ENCODE measurements around the gene FBLIM1.

FBLIM1 gene

DNA sequence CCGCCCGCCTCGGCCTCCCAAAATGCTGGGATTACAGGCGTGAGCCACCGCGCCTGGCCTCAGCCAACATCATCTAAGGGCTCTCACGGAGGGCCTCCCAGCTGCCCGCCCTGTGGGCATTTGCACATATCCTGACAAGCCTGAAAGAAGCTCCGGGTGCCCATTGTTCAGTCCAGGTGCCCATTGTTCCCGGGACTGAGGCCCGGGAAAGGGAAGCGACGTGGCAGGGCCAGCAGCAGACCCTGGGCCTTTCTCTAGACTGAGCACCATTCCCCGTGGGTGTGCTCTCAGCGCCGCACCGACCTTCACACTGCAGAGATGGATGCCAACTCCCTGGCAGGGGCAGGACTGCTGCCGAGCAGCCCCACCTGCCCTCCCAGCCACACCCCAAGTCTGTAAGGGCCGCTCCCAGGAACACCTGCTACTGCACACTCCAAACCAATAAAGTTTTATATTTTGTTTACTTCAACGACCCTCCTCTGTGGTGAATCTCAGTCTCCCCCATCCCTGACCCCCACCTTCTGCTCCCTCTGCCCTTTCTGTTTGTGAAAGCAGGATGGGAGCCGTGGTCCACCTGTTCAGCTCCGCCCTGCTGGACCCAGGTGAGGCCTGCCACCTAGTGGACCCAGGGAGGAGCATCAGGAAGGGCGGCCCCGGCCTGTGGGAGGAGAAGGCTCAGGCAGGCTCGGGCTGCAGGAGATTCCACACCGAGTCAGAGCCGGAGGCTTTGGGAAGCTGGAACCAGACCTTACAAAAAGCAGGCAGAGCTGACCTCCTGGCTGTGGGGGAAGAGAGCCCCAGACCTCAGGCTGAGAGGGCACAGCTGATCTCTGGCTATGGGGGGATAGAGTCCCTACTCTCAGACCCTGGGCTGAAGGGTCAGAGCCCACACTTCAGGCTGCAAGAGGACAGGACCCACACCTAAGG is 17.4 kb upstream of the FBLIM1 start:
- peak; percentile 69 for DNase-seq
- in situ Hi-C loops (cut with HindIII; ENCODE audit: low pct_ligation_motif_present, low pct_unique_long_range_greater_than_20kb, low sequenced_read_pairs), result no loop called here

DNA sequence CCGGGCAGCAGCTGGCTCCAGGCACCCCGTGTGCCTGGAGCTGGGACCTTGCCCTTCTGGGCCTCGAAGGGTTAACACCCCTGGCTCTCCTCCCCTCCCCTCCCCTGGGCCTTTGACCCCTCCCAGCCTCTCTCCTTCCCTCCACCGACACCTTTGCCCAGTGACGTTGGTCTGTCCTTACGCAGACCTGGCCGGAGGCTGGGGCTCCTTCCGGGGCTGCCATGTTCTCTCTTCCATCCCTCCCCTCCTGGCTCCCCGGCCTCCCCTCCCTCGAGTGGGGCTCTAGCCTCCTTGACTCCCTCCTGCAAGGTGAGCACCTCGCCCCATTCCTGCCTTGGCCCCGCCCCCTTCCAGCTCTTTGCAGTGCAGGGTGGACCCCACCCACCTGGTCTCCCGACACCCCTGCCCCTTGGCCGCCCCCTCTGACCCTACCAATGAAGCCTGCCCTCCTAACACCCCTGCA is 16.2 kb upstream of the FBLIM1 start, which contains the start of gene TMEM82:
TMEM82 (plus strand) TSS at position 161 of the 463 bp plus-strand sequence; CDS start at position 222, 61 bp downstream.
- no peak for DNase-seq
- in situ Hi-C loops (cut with HindIII; ENCODE audit: low pct_ligation_motif_present, low pct_unique_long_range_greater_than_20kb, low sequenced_read_pairs), result no loop called here

DNA sequence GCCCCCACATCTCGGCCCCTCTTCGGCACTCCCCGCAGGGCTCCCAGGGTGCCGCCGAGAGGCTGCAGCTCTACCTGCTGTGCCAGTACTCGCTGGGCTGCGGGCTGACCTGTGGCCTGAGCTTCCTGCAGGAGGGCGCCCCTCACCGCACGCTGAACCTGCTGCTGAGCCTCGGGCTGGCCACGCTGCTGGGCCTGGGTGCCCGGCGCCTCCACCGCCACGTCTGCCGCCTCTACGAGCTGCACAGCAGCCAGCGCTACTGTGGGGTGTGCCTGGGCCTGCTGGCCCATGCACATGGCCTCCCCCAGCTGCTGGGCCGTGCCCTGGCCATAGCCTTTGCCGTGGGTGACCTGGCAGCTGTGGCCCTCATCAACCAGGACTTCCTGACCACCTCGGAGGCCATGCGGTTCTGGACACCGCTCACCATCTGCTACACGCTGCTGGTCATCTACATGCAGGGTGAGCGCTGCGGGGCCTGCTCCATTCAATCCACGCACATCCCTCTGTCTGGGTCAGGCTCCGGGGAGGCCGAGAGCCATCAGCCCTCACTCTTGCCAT is 14.4 kb upstream of the FBLIM1 start:
- DNase-seq, result no peak
- in situ Hi-C loops (cut with HindIII; ENCODE audit: low pct_ligation_motif_present, low pct_unique_long_range_greater_than_20kb, low sequenced_read_pairs), result no loop called here

DNA sequence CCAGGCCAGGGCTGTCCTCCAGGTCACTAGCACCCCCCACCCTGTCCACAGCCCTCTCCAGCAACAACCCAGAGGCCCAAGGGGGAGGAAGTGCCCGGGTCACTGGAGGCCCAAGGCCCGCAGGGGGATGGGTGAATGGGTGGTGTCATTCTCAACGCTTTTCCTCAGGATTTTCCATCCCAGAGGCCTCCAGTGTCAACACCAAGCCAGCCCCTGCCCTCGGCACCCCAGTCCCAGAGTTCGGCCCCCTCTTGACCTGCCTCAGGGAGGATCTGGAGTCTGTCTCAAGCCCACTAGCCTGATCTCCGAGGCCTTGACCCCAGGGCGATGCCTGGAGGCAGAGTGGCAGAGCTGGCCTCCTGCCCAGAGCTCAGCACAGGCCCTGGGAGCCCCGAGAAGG is 11.2 kb upstream of the FBLIM1 start:
- in situ Hi-C loops (cut with HindIII; ENCODE audit: low pct_ligation_motif_present, low pct_unique_long_range_greater_than_20kb, low sequenced_read_pairs), result no loop called here

DNA sequence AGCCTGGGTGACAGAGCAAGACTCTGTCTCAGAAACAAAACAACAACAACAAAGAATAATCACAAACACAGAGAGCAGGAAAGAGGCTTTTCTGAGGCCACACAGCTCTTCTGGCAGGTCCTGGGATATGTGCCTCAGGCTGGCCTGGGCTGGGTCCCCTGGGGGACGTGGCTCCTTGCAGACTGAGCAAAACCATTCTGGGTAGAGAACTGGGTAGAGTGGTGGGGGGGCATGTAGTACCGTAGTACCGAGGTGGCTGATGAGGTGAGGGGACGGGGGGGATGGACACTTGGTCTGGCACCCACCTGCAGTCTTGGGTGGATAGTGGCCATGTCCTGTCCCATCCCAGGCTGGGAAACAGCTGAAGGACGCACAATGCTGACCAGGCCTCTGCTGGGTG is 10.3 kb upstream of the FBLIM1 start:
- in situ Hi-C loops (cut with HindIII; ENCODE audit: low pct_ligation_motif_present, low pct_unique_long_range_greater_than_20kb, low sequenced_read_pairs), result no loop called here
- no peak for DNase-seq

More for the DNA sequence above, 11.2 kb upstream of the FBLIM1 start:
- no peak for DNase-seq

DNA sequence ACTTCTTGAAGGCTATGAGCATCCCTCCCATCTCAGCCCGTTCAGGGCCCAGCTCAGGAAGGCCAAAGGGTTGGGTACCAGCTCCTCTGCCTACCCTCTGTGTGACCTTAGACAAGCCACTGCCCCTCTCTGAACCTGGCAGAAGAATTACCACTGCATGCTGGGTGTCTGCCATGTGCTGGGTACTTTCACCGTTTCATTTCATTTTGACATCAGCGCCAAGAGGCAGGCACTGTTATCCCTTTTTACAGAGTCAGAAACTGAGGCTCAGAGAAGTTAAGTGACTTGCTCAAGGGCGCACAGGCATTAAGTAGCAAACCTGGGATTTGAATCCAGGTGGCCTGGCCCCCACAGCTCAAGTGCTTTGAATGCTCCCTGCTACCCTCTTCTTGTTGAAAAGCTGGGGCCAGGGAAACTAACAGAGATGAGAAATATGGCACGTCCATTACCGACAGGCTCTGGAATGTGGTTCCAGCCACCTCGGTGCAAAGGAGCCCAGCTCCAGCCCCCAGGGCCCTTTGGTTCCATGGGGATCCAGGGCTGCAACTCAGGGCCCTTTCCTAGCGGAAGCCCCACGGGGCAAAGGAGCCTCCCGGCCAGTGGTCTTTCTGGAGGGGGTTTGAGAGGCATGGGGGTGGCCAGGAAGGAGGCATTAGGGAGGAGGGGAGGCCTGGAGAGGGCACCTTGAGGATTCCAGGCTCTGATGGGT is 9.8 kb upstream of the FBLIM1 start:
- DNase-seq, result no peak
- in situ Hi-C loops (cut with HindIII; ENCODE audit: low pct_ligation_motif_present, low pct_unique_long_range_greater_than_20kb, low sequenced_read_pairs), result no loop called here

DNA sequence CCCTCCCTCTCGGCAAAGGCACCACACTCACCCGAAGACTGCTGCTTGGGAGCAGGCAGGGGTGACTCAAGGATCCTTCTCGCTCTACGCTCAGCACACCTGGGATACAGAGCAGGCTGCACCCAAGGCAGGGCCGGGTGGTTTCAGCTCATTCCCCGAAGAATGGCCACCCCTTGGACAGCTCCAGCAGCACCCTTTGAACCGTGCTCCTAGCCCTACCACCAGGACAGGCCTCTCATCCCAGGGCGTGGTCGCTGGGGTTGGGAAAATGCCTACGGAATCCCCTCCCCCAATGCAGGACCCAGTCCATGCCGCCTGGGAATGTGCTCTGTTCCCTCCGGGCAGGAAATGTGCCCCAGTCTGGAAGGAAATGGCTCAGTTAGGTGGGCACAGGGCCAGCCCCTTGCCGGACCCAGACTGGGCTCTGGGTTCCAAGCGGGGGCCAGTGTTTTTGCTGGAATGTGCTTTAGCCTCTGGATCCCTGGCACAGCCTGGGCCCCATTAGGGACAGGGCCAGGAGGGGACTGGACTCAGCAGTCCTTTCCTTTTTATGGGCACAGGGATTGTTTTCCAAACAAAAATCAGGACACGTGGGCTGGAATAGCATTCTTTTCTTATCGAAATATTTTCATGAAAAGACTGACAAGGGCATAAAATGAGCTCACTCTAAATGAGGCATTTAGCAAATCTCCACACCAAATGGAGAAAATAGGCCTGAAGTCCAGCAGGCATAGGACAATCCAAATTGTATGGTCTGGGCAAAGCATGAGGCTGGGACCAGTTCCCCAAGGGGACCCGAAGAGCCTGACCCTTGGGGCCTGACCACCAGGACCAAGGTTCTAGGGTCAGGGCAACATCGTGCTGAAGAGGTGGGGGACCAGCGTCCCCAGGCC is 8.9 kb upstream of the FBLIM1 start:
- in situ Hi-C loops (cut with HindIII; ENCODE audit: low pct_ligation_motif_present, low pct_unique_long_range_greater_than_20kb, low sequenced_read_pairs), result no loop called here
- no peak for DNase-seq

DNA sequence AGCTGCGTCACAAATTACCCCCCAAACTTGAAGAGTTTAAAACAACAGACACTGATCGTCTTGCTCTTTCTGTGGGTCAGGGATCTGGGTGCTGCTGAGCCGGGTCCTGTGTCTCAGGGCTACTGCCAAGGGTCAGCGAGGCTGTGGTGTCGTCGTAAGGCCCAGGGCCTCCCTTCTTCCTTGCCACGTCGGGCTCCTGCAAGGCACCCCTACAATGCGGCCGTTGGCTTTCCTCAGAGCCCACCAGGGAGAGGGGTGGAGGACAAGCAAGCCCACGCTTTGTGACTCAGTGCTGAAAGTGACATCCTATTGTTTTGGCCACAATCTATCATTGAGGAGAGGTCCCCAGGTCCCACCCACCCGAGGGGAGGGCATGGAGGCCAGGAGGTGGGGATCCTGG is 7.7 kb upstream of the FBLIM1 start:
- in situ Hi-C loops (cut with HindIII; ENCODE audit: low pct_ligation_motif_present, low pct_unique_long_range_greater_than_20kb, low sequenced_read_pairs), result no loop called here
- no peak for DNase-seq

DNA sequence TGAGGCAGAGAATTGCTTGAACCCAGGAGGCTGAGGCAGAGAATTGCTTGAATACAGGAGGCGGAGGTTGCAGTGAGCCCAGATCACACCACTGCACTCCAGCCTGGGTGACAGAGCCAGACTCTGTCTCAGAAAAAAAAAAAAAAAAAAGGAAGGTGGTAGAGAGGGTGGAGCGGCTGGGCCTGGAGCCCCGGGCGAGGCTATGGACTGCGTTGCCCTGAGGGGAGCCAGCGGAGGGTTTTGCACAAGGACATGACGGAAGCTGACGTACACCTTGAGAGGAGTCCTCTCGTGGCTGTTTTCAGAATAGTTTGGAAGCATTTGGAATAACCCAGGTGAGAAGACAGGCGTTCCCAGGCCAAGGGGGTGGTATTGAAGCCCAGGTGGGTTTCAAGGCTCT is 6.9 kb upstream of the FBLIM1 start:
- no peak for DNase-seq
- in situ Hi-C loops (cut with HindIII; ENCODE audit: low pct_ligation_motif_present, low pct_unique_long_range_greater_than_20kb, low sequenced_read_pairs), result no loop called here

DNA sequence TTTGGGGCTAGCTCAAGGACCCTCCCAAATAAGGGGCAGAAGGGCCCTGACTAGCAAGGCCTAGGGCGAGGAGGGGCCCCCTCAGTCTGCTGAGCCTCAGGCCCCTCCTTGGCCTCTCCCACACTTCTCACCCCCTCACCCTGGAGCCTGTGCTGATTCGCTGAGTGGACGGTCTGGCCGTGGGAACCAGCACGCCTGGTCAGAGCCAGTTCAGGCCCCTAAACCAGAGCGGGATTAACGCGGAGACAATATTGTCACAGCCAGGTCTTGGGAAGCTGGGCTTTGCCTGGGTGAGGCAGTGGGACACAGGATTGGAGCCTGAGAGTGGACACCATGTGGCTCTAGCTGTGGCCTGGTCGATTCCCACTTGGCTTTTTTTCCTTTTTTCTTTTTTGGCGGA is 4.8 kb upstream of the FBLIM1 start:
- in situ Hi-C loops (cut with HindIII; ENCODE audit: low pct_ligation_motif_present, low pct_unique_long_range_greater_than_20kb, low sequenced_read_pairs), result no loop called here

DNA sequence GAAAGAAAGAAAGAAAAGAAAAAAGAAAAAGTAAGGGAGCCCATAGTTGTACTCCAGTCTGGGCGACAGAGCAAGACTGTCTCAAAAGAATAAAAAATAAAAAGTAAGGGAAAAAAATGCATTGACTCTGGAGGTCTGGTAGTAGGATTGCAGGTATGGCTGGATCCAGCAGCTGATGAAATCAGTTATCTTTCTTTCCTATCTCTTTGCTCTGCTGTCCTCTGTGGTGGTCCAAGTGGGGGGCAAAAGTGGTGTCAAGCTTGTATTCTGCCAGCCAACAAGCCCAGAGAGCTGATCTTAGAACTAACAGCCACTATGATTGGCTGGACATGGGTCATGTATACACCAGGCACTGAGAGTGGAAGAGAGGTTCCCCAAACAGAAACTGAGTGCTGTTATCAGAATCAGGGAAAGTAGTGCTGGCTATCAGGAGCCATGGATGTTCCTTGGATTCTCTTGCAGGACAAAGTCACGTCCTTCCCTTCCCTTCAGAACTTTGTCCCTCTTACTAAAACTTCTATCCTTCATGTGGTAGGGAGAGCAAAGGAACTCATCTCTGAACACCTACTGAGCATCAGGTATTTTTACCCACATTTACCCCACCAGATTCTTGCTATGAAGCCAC is 3.5 kb upstream of the FBLIM1 start:
- DNase-seq, result no peak
- in situ Hi-C loops (cut with HindIII; ENCODE audit: low pct_ligation_motif_present, low pct_unique_long_range_greater_than_20kb, low sequenced_read_pairs), result no loop called here

More for the DNA sequence above, 4.8 kb upstream of the FBLIM1 start:
- DNase-seq, result no peak

DNA sequence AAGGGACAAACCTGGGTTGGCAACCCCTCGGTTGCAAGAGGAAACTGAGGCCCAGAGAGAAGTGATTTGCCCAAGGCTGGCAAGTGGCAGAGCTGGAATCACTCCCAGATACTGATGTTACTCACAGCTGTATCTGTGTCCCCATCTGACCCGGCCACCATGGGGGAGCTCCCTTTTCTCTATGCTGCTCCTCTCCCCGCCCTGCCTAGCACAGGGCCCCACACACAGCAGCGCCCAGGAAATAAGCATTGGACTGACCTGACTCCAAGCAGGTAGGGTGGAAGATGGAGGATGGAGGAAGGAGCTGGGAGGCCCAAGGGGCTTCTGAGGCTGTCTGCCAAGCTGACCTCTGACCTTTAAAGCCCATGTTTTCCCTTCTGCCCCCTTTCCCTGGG is 3.0 kb upstream of the FBLIM1 start:
- in situ Hi-C loops (cut with HindIII; ENCODE audit: low pct_ligation_motif_present, low pct_unique_long_range_greater_than_20kb, low sequenced_read_pairs), result no loop called here
- DNase-seq, result no peak

DNA sequence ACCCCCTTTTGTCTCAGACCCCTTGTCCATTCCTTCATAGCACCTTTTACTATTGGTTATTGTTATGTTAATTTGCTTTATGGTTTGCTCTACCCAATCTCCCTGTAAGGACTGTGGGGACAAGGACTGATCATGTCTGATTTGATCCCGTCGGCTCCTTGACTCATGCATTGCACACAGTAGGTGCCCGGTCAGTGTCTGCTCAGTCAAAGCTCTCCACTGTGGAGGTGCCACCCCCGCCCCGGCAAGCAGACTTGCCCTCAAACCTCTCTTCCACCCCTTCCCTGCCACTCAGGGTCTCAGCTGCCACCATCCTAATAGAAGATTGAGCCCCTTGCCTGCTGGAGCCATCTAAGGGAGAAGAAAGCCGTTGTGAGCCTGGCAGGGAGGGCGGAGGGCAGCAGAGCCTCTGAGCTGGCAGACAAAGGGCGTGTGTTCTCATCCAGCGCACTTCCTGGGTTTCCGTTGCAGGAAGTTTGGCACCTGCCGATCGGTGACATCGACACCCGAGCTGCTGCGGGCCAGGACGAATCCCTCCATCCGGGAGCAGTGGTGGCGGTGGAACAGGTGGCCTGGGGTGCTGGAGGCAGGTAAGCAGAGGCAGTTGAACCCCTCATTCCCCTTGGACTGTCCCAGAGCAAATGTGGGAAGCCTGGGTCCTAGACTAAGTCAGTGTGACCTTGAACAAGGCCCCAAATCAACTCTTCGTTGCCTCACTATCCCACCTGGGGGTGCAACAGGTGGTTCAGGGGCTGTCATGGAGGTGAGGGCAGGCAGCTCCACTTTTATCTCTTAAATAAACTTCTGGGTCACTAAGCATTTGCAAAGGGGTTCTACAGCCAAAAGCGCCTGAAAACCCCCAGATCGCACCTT is 2.2 kb upstream of the FBLIM1 start:
- DNase-seq, result no peak
- in situ Hi-C loops (cut with HindIII; ENCODE audit: low pct_ligation_motif_present, low pct_unique_long_range_greater_than_20kb, low sequenced_read_pairs), result no loop called here

DNA sequence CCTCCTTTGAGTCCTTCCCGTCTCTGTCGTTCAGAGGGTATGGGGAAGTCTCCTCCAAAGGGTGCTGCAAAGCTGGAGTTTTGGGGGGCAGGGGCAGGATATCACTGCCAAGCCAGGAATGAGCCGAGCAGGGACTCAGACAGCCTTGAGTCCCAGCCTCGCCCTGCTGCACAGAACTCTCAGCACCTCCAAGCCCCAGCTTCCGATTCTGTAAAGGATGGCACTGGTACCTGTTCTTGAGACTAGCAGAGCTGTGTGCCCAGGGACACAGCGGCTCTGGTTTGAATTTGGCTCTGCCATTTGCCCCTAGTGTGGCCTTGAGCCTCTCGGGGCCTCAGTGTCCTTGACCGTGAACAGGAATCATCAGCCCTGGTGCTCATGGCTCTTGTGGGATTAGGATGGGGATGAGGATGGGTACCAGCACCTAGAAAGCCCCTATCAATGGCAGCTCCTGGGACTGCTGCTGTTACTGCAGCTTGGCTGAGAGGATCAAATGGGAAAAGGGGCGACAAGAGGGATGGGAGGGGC is 1.5 kb upstream of the FBLIM1 start:
- in situ Hi-C loops (cut with HindIII; ENCODE audit: low pct_ligation_motif_present, low pct_unique_long_range_greater_than_20kb, low sequenced_read_pairs), result no loop called here
- DNase-seq, result no peak

DNA sequence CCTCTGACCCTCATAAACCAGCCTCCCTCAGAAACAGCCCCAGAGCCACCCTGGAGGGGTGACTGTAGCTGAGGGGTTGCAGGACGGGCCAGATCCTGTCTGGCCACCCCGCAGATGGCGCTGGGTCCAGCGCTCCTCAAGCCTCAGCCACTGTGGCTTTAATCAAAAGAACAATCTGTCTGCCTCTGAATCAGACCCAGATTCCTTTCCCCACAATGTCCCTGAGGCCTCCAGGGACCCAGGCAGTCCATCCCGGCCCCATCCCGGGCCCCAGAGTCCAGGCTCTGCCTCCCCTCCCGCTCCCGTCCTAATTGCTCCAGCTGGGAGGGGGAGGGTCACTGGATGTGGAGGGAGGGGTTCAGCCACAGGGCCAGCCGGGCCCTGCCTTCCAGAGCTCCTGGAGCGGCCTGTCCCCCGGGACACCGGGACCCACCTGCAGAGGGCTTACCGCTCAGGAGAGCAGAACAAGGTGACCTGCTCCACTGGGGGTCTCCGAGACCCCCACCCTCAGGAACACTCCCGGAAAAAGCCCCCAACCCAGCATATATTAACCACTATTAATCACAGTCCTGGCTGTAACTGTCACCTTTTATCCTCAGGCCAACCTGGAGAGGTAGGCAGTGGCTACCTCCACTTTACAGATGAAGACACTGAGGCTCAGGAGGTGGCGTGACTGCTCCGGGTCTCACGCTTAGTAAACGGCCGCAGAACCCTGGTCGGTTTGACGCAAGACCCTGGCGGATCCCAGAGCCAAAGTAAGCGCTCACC is 836 bp upstream of the FBLIM1 start:
- in situ Hi-C loops (cut with HindIII; ENCODE audit: low pct_ligation_motif_present, low pct_unique_long_range_greater_than_20kb, low sequenced_read_pairs), result no loop called here
- no peak for DNase-seq

DNA sequence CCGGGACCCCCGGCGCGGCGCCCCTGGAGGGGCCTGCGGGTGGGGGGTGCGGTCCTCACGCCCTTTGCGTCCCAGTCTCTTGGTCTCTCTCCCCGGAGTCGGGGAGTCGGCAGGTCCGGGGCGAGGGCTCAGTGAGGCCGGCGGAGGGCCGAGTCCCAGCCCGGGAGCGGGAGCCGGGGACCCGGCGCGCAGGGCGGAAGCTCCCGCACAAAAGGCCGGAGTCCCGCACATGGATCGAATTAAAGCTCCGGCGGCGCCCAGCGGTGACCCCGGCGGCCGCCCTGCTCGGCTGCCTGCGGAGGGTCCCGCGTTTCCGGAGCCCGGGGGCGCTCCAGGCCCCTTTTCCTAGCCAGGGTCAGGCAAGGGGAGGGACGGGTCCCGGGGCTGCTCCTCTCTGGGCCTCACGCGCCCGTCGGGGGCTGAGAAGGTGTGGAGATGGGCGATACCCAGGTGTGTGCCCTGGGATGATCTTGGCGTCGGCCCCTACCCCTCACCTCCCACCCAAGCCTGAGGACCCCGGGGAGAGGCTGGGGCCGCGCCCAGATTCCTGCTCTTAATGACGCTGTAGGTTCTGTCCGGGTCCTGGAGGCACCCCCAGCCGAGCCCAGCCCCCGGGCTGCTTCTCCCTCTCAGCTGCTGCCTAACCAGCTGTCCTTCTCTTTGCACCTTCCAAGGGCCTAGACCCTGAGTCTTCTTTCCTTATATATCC is 512 bp downstream of the FBLIM1 start:
- in situ Hi-C loops (cut with HindIII; ENCODE audit: low pct_ligation_motif_present, low pct_unique_long_range_greater_than_20kb, low sequenced_read_pairs), result no loop called here
- no peak for DNase-seq
